Trophoblast cell (in vitro differentiated cells and primary cell): ENCODE measurements around the gene KLK3.
A peak's percentile ranks its signal among the peaks of the same experiment; 100 is the strongest.

Experiments used
- DNase-seq, 2 donors: peaks; one replicate each; pipeline ENCODE4 v3.0.0-alpha.2; 2016
- H2AFZ ChIP-seq: 2 replicates; pipeline ENCODE4 v1.6.1; 2013; ENCODE audit warnings: low read length, moderate library complexity, mild to moderate bottlenecking; ENCODE audit not compliant: insufficient read depth, poor library complexity
- H2AK5ac ChIP-seq: 2 replicates; pipeline ENCODE4 v1.6.1; 2013; ENCODE audit warnings: mild to moderate bottlenecking, low read length
- H2BK120ac ChIP-seq: 2 replicates; pipeline ENCODE4 v1.6.1; 2013; ENCODE audit warnings: low read length, mild to moderate bottlenecking, moderate library complexity; ENCODE audit not compliant: insufficient read depth, poor library complexity
- H2BK12ac ChIP-seq: 2 replicates; pipeline ENCODE4 v1.6.1; 2013; ENCODE audit warnings: mild to moderate bottlenecking, low read length, moderate library complexity
- H2BK5ac ChIP-seq: 2 replicates; pipeline ENCODE4 v1.6.1; 2013; ENCODE audit warnings: low read length, low read depth, moderate library complexity, mild to moderate bottlenecking; ENCODE audit not compliant: poor library complexity
- H3K14ac ChIP-seq: 2 replicates; pipeline ENCODE4 v1.6.1; 2013; ENCODE audit warnings: mild to moderate bottlenecking, low read length
- H3K18ac ChIP-seq: 2 replicates; pipeline ENCODE4 v1.6.1; 2013; ENCODE audit warnings: mild to moderate bottlenecking, low read length
- H3K23ac ChIP-seq: 2 replicates; pipeline ENCODE4 v1.6.1; 2013; ENCODE audit warnings: low read length
- H3K27ac ChIP-seq: 2 replicates; pipeline ENCODE4 v1.5.1; 2013; ENCODE audit warnings: low read depth, mild to moderate bottlenecking, inconsistent platforms, low read length, moderate library complexity
- H3K27me3 ChIP-seq: 2 replicates; pipeline ENCODE4 v1.6.1; 2013; ENCODE audit warnings: inconsistent platforms, mild to moderate bottlenecking, low read length, moderate library complexity; ENCODE audit not compliant: insufficient read depth
- H3K36me3 ChIP-seq, 2 experiments: 1 replicate in 1 of 2; 2 replicates in 1 of 2; pipeline ENCODE4 v1.6.1; 2013; ENCODE audit warnings: low read length in 2 of 2, mild to moderate bottlenecking in 2 of 2, moderate library complexity in 1 of 2; ENCODE audit not compliant: insufficient read depth in 2 of 2, control insufficient read depth in 1 of 2
- H3K4ac ChIP-seq: 2 replicates; pipeline ENCODE4 v1.6.1; 2013; ENCODE audit warnings: low read depth, mild to moderate bottlenecking, low read length, moderate library complexity
- H3K4me1 ChIP-seq, 2 experiments: 1 replicate in 1 of 2; 2 replicates in 1 of 2; pipeline ENCODE4 v1.6.1; 2013; ENCODE audit warnings: low read length in 2 of 2, mild to moderate bottlenecking in 2 of 2, moderate library complexity in 1 of 2; ENCODE audit not compliant: insufficient read depth in 2 of 2, control insufficient read depth in 1 of 2
- H3K4me2 ChIP-seq: 2 replicates; pipeline ENCODE4 v1.6.1; 2013; ENCODE audit warnings: inconsistent platforms, mild to moderate bottlenecking, low read length, moderate library complexity
- H3K4me3 ChIP-seq: 2 replicates; pipeline ENCODE4 v1.5.1; 2013; ENCODE audit warnings: mild to moderate bottlenecking, low read depth, low read length, inconsistent platforms
- H3K79me1 ChIP-seq: one replicate; pipeline ENCODE4 v1.6.1; 2013; ENCODE audit warnings: low read length
- H3K79me2 ChIP-seq: 2 replicates; pipeline ENCODE4 v1.6.1; 2013; ENCODE audit warnings: low read length, mild to moderate bottlenecking; ENCODE audit not compliant: control insufficient read depth, insufficient read depth, poor library complexity
- H3K9ac ChIP-seq: 2 replicates; pipeline ENCODE4 v1.6.1; 2013; ENCODE audit warnings: mild to moderate bottlenecking, low read length
- H3K9me3 ChIP-seq: 2 replicates; pipeline ENCODE4 v1.6.1; 2013; ENCODE audit warnings: low read depth, mild to moderate bottlenecking, control low read depth, inconsistent platforms, low read length; ENCODE audit not compliant: insufficient read depth
- H4K12ac ChIP-seq: 2 replicates; pipeline ENCODE4 v1.6.1; 2013; ENCODE audit warnings: low read depth, mild to moderate bottlenecking, low read length, moderate library complexity
- H4K8ac ChIP-seq: 2 replicates; pipeline ENCODE4 v1.6.1; 2013; ENCODE audit warnings: low read depth, mild to moderate bottlenecking, low read length, moderate library complexity
- H4K91ac ChIP-seq: one replicate; pipeline ENCODE4 v1.6.1; 2013; ENCODE audit warnings: low read depth, mild to moderate bottlenecking, low read length, moderate library complexity
- WGBS: extraction: QIAGEN DNeasy Blood & Tissue Kit; methylation state at CpG from one replicate; pipeline ENCODE4 v1.1.7; 2013; ENCODE audit warnings: missing lambda C conversion rate; ENCODE audit not compliant: insufficient read length, insufficient coverage; ENCODE audit errors: extremely low coverage; 5-methylcytosine and 5-hydroxymethylcytosine counted together

The KLK3 gene

GRCh38 chr19:50821622-50822021 is 33.1 kb upstream of the KLK3 start:
- Histone ChIP-seq H3K18ac (no peak overlapping the region), H4K91ac (no peak overlapping the region), H2AK5ac (no peak overlapping the region), H2BK5ac (no peak overlapping the region), H3K4me2 (no peak overlapping the region), H3K9ac (peak overlapping the region; percentile 30), H3K4ac (no peak overlapping the region), H3K4me3 (no peak overlapping the region), H3K27me3 (peaks cover 27% of the 10 kb centered on the region), H3K27ac (no peak overlapping the region), H3K14ac (no peak overlapping the region), H3K36me3 (no peaks in the 10 kb centered on the region), H2BK12ac (no peak overlapping the region), H3K23ac (no peak overlapping the region), H3K79me2 (no peaks in the 10 kb centered on the region), H4K12ac (no peak overlapping the region), H4K8ac (no peak overlapping the region), H2BK120ac (no peak overlapping the region), H2AFZ (no peak overlapping the region), H3K9me3 (peaks cover 21% of the 10 kb centered on the region), H3K4me1 (peaks cover 0 to 2% of the 10 kb centered on the region in 2 experiments), H3K79me1 (no peaks in the 10 kb centered on the region)
- DNase-seq: no peak
- no CpG with 5 or more reads among the region's 8 CpGs for WGBS

GRCh38 chr19:50822661-50823208 is 32.0 kb upstream of the KLK3 start:
- Histone ChIP-seq H2BK12ac (no peak overlapping the region), H3K79me2 (no peaks in the 10 kb centered on the region), H3K9me3 (peaks cover 24% of the 10 kb centered on the region), H4K91ac (no peak overlapping the region), H3K4ac (no peak overlapping the region), H3K9ac (no peak overlapping the region), H3K14ac (no peak overlapping the region), H4K8ac (no peak overlapping the region), H3K27me3 (peaks cover 27% of the 10 kb centered on the region), H3K4me3 (no peak overlapping the region), H3K18ac (no peak overlapping the region), H3K4me2 (no peak overlapping the region), H3K23ac (no peak overlapping the region), H4K12ac (no peak overlapping the region), H2AK5ac (no peak overlapping the region), H3K4me1 (peaks cover 0 to 2% of the 10 kb centered on the region in 2 experiments), H2BK120ac (no peak overlapping the region), H3K79me1 (no peaks in the 10 kb centered on the region), H2BK5ac (no peak overlapping the region), H3K27ac (no peak overlapping the region), H3K36me3 (no peaks in the 10 kb centered on the region), H2AFZ (no peak overlapping the region)
- DNase-seq: no peak
- WGBS: no CpG with 5 or more reads among the region's 7 CpGs

- DNase-seq: no peak
- WGBS: no CpG with 5 or more reads among the region's 14 CpGs
- Histone ChIP-seq H2AFZ (no peak within 1 kb of the TSS), H3K4me3 (no peak within 1 kb of the TSS), H2BK12ac (no peak within 1 kb of the TSS), H2BK120ac (no peak within 1 kb of the TSS), H3K79me1 (no peaks in the 10 kb centered on the region), H3K23ac (no peak within 1 kb of the TSS), H3K4me1 (no peaks in the 10 kb centered on the region), H3K27ac (no peak within 1 kb of the TSS), H4K12ac (no peak within 1 kb of the TSS), H3K36me3 (no peaks in the 10 kb centered on the region), H3K79me2 (no peaks in the 10 kb centered on the region), H3K27me3 (peaks cover 19% of the 10 kb centered on the region), H3K4ac (no peak within 1 kb of the TSS), H4K8ac (no peak within 1 kb of the TSS), H3K4me2 (no peak within 1 kb of the TSS), H2AK5ac (no peak within 1 kb of the TSS), H2BK5ac (no peak within 1 kb of the TSS), H3K18ac (no peak within 1 kb of the TSS), H3K9me3 (peaks cover 19% of the 10 kb centered on the region), H4K91ac (no peak within 1 kb of the TSS), H3K14ac (no peak within 1 kb of the TSS), H3K9ac (no peak within 1 kb of the TSS)
Observed at GRCh38 chr19:50823389-50824042, 31.2 kb upstream of the KLK3 start, which contains the start of gene KLK1. Gene KLK1, minus strand, starts transcription at chr19:50823787. Its CDS starts 39 bp downstream, at chr19:50823748.

GRCh38 chr19:50826492-50827240 is 28.0 kb upstream of the KLK3 start:
- H3K36me3 ChIP-seq: no peaks in the 10 kb centered on the region
- H3K79me2 ChIP-seq: no peaks in the 10 kb centered on the region
- H3K9ac ChIP-seq: no peak overlapping the region
- no peak overlapping the region for H2BK120ac ChIP-seq
- no peak overlapping the region for H4K91ac ChIP-seq
- DNase-seq: no peak
- no peak overlapping the region for H3K23ac ChIP-seq
- H3K4ac ChIP-seq: no peak overlapping the region
- H2AFZ ChIP-seq: no peak overlapping the region
- H3K4me3 ChIP-seq: no peak overlapping the region
- H2BK5ac ChIP-seq: no peak overlapping the region
- no peak overlapping the region for H3K4me2 ChIP-seq
- no peak overlapping the region for H2AK5ac ChIP-seq
- H3K18ac ChIP-seq: no peak overlapping the region
- H3K9me3 ChIP-seq: peaks cover 9% of the 10 kb centered on the region
- H4K8ac ChIP-seq: no peak overlapping the region
- no peaks in the 10 kb centered on the region for H3K27me3 ChIP-seq
- no peak overlapping the region for H4K12ac ChIP-seq
- no peaks in the 10 kb centered on the region for H3K79me1 ChIP-seq
- H3K4me1 ChIP-seq: no peaks in the 10 kb centered on the region
- no peak overlapping the region for H3K27ac ChIP-seq
- no CpG with 5 or more reads among the region's 43 CpGs for WGBS
- no peak overlapping the region for H2BK12ac ChIP-seq
- no peak overlapping the region for H3K14ac ChIP-seq
